Activated naive CD8-positive, alpha-beta T cell treated with anti-CD3 and anti-CD28 coated beads, Interleukin-2, amount 50 U/mL, for 24 hours (primary cell): ENCODE results near the gene PPFIA1.

Experiments used
- ATAC-seq: fragments of 150-1000 bp; cut with Tn5 transposase; one replicate; pipeline ENCODE4 v1.10.0; 2021
- DNase-seq: peaks from one replicate; pipeline ENCODE4 v3.0.0; 2021
- H3K27ac Mint-ChIP-seq: one replicate; pipeline ENCODE4 v1.8.0; 2021; ENCODE audit warnings: mild to moderate bottlenecking, mixed read lengths
- H3K27me3 Mint-ChIP-seq: one replicate; pipeline ENCODE4 v1.8.0; 2021; ENCODE audit warnings: mixed read lengths
- H3K36me3 Mint-ChIP-seq: one replicate; pipeline ENCODE4 v1.8.0; 2021; ENCODE audit warnings: low read depth, mixed read lengths
- H3K4me1 Mint-ChIP-seq: one replicate; pipeline ENCODE4 v1.8.0; 2021; ENCODE audit warnings: mixed read lengths
- H3K4me3 Mint-ChIP-seq: one replicate; pipeline ENCODE4 v1.8.0; 2021; ENCODE audit warnings: mild to moderate bottlenecking, moderate library complexity, mixed read lengths
- H3K9me3 Mint-ChIP-seq: one replicate; pipeline ENCODE4 v1.8.0; 2021; ENCODE audit warnings: mixed read lengths

The PPFIA1 gene

GRCh38 chr11:70298243-70298915, 27.9 kb downstream of the PPFIA1 start:
- Mint-ChIP-seq H3K9me3 (no peaks in the 10 kb centered on the region), H3K27ac (no peak overlapping the region), H3K4me1 (peaks cover 7% of the 10 kb centered on the region), H3K4me3 (no peak overlapping the region), H3K36me3 (peaks cover 10% of the 10 kb centered on the region), H3K27me3 (no peaks in the 10 kb centered on the region)
- DNase-seq (no peak), ATAC-seq (no peak)

- Mint-ChIP-seq H3K4me1 (peaks cover 7% of the 10 kb centered on the region), H3K27ac (no peak overlapping the region), H3K4me3 (no peak overlapping the region), H3K27me3 (no peaks in the 10 kb centered on the region), H3K9me3 (no peaks in the 10 kb centered on the region), H3K36me3 (peaks cover 10% of the 10 kb centered on the region)
- ATAC-seq (no peak), DNase-seq (no peak)
These were observed 29.1 kb downstream of the PPFIA1 start for GRCh38 chr11:70299636-70300035.

- no peaks in the 10 kb centered on the region for H3K9me3 Mint-ChIP-seq
- H3K27me3 Mint-ChIP-seq = no peaks in the 10 kb centered on the region
- no peak for DNase-seq
- ATAC-seq = no peak
- no peak overlapping the region for H3K4me3 Mint-ChIP-seq
- H3K27ac Mint-ChIP-seq = no peak overlapping the region
- peaks cover 13% of the 10 kb centered on the region for H3K36me3 Mint-ChIP-seq
- peaks cover 7% of the 10 kb centered on the region for H3K4me1 Mint-ChIP-seq
These were observed 30.7 kb downstream of the PPFIA1 start for GRCh38 chr11:70301191-70301590.

GRCh38 chr11:70301721-70302418, 31.4 kb downstream of the PPFIA1 start:
- H3K4me3 Mint-ChIP-seq = no peak overlapping the region
- H3K9me3 Mint-ChIP-seq = no peaks in the 10 kb centered on the region
- H3K4me1 Mint-ChIP-seq = peaks cover 7% of the 10 kb centered on the region
- peaks cover 10% of the 10 kb centered on the region for H3K36me3 Mint-ChIP-seq
- no peak overlapping the region for H3K27ac Mint-ChIP-seq
- DNase-seq (no peak), ATAC-seq (no peak)
- H3K27me3 Mint-ChIP-seq = no peaks in the 10 kb centered on the region

GRCh38 chr11:70302419-70302752, 31.9 kb downstream of the PPFIA1 start:
- Mint-ChIP-seq H3K4me1 (peaks cover 4% of the 10 kb centered on the region), H3K27ac (no peak overlapping the region), H3K27me3 (no peaks in the 10 kb centered on the region), H3K36me3 (peaks cover 9% of the 10 kb centered on the region), H3K9me3 (no peaks in the 10 kb centered on the region), H3K4me3 (no peak overlapping the region)
- ATAC-seq (no peak), DNase-seq (no peak)

- Mint-ChIP-seq H3K4me1 (peaks cover 3% of the 10 kb centered on the region), H3K4me3 (no peak overlapping the region), H3K9me3 (no peaks in the 10 kb centered on the region), H3K27me3 (no peaks in the 10 kb centered on the region), H3K27ac (no peak overlapping the region), H3K36me3 (peaks cover 7% of the 10 kb centered on the region)
- ATAC-seq = no peak
- no peak for DNase-seq
These were observed 32.6 kb downstream of the PPFIA1 start for GRCh38 chr11:70303070-70303469.

GRCh38 chr11:70304208-70304603, 33.7 kb downstream of the PPFIA1 start:
- Mint-ChIP-seq H3K9me3 (no peaks in the 10 kb centered on the region), H3K36me3 (peaks cover 7% of the 10 kb centered on the region), H3K27me3 (no peaks in the 10 kb centered on the region), H3K4me1 (peaks cover 1% of the 10 kb centered on the region), H3K27ac (no peak overlapping the region), H3K4me3 (no peak overlapping the region)
- DNase-seq (no peak), ATAC-seq (no peak)

- H3K4me1 Mint-ChIP-seq = peaks cover 1% of the 10 kb centered on the region
- H3K9me3 Mint-ChIP-seq = no peaks in the 10 kb centered on the region
- H3K27me3 Mint-ChIP-seq = no peaks in the 10 kb centered on the region
- no peak overlapping the region for H3K4me3 Mint-ChIP-seq
- H3K27ac Mint-ChIP-seq = no peak overlapping the region
- no peak for DNase-seq
- peaks cover 11% of the 10 kb centered on the region for H3K36me3 Mint-ChIP-seq
- ATAC-seq = no peak
These were observed 35.0 kb downstream of the PPFIA1 start for GRCh38 chr11:70305501-70305900.

GRCh38 chr11:70306586-70307033, 36.1 kb downstream of the PPFIA1 start:
- H3K9me3 Mint-ChIP-seq = no peaks in the 10 kb centered on the region
- H3K27me3 Mint-ChIP-seq = no peaks in the 10 kb centered on the region
- no peak for DNase-seq
- no peak for ATAC-seq
- H3K4me1 Mint-ChIP-seq = peaks cover 1% of the 10 kb centered on the region
- H3K27ac Mint-ChIP-seq = no peak overlapping the region
- H3K4me3 Mint-ChIP-seq = no peak overlapping the region
- peaks cover 14% of the 10 kb centered on the region for H3K36me3 Mint-ChIP-seq

GRCh38 chr11:70307176-70307575, 36.7 kb downstream of the PPFIA1 start:
- no peaks in the 10 kb centered on the region for H3K9me3 Mint-ChIP-seq
- peaks cover 2% of the 10 kb centered on the region for H3K4me1 Mint-ChIP-seq
- H3K27me3 Mint-ChIP-seq = no peaks in the 10 kb centered on the region
- ATAC-seq = no peak
- no peak for DNase-seq
- H3K36me3 Mint-ChIP-seq = peaks cover 14% of the 10 kb centered on the region
- no peak overlapping the region for H3K4me3 Mint-ChIP-seq
- H3K27ac Mint-ChIP-seq = no peak overlapping the region

GRCh38 chr11:70311616-70312015, 41.1 kb downstream of the PPFIA1 start:
- H3K36me3 Mint-ChIP-seq = peaks cover 28% of the 10 kb centered on the region
- H3K4me3 Mint-ChIP-seq = no peak overlapping the region
- no peak overlapping the region for H3K27ac Mint-ChIP-seq
- no peaks in the 10 kb centered on the region for H3K27me3 Mint-ChIP-seq
- DNase-seq (no peak), ATAC-seq (no peak)
- H3K4me1 Mint-ChIP-seq = peaks cover 10% of the 10 kb centered on the region
- no peaks in the 10 kb centered on the region for H3K9me3 Mint-ChIP-seq

GRCh38 chr11:70312401-70313357, 42.2 kb downstream of the PPFIA1 start:
- H3K4me3 Mint-ChIP-seq = no peak overlapping the region
- no peak for ATAC-seq
- H3K27me3 Mint-ChIP-seq = no peaks in the 10 kb centered on the region
- DNase-seq = no peak
- H3K27ac Mint-ChIP-seq = no peak overlapping the region
- H3K9me3 Mint-ChIP-seq = no peaks in the 10 kb centered on the region
- peaks cover 28% of the 10 kb centered on the region for H3K36me3 Mint-ChIP-seq
- peaks cover 10% of the 10 kb centered on the region for H3K4me1 Mint-ChIP-seq

GRCh38 chr11:70313945-70314344, 43.5 kb downstream of the PPFIA1 start:
- Mint-ChIP-seq H3K4me1 (peaks cover 10% of the 10 kb centered on the region), H3K27me3 (no peaks in the 10 kb centered on the region), H3K4me3 (no peak overlapping the region), H3K9me3 (no peaks in the 10 kb centered on the region), H3K36me3 (peaks cover 28% of the 10 kb centered on the region), H3K27ac (no peak overlapping the region)
- no peak for DNase-seq
- no peak for ATAC-seq

GRCh38 chr11:70314730-70315129, 44.2 kb downstream of the PPFIA1 start:
- Mint-ChIP-seq H3K36me3 (peaks cover 28% of the 10 kb centered on the region), H3K4me1 (peaks cover 10% of the 10 kb centered on the region), H3K27ac (no peak overlapping the region), H3K4me3 (no peak overlapping the region), H3K27me3 (no peaks in the 10 kb centered on the region), H3K9me3 (no peaks in the 10 kb centered on the region)
- no peak for ATAC-seq
- no peak for DNase-seq

- no peak for DNase-seq
- H3K9me3 Mint-ChIP-seq = no peaks in the 10 kb centered on the region
- H3K27ac Mint-ChIP-seq = peak overlapping the region; percentile 9
- ATAC-seq = no peak
- H3K36me3 Mint-ChIP-seq = peaks cover 22% of the 10 kb centered on the region
- no peaks in the 10 kb centered on the region for H3K27me3 Mint-ChIP-seq
- H3K4me1 Mint-ChIP-seq = peaks cover 10% of the 10 kb centered on the region
- no peak overlapping the region for H3K4me3 Mint-ChIP-seq
These were observed 45.2 kb downstream of the PPFIA1 start for GRCh38 chr11:70315716-70316115.
